NCI-H2227 (cell line): ENCODE results near the gene CD44.

ENCODE experiments used
- DNase-seq: peaks from one replicate; lab custom pipeline; 2025; ENCODE audit not compliant: unreplicated experiment; lab: John Stamatoyannopoulos, UW

Gene CD44

GRCh38 chr11:35173616-35174566 is 34.9 kb downstream of the CD44 start:
- DNase-seq: no peak

GRCh38 chr11:35174666-35175065 is 35.7 kb downstream of the CD44 start:
- no peak for DNase-seq

GRCh38 chr11:35177370-35177769 is 38.4 kb downstream of the CD44 start:
- no peak for DNase-seq

GRCh38 chr11:35178067-35178805 is 39.3 kb downstream of the CD44 start:
- DNase-seq: no peak

- DNase-seq: no peak
These were observed 39.9 kb downstream of the CD44 start for GRCh38 chr11:35178873-35179272.

GRCh38 chr11:35179466-35180135 is 40.6 kb downstream of the CD44 start:
- no peak for DNase-seq

- no peak for DNase-seq
These were observed 41.6 kb downstream of the CD44 start for GRCh38 chr11:35180317-35181233.

- no peak for DNase-seq
These were observed 43.5 kb downstream of the CD44 start for GRCh38 chr11:35182317-35182939.

GRCh38 chr11:35183326-35183925 is 44.5 kb downstream of the CD44 start:
- DNase-seq: no peak

- no peak for DNase-seq
These were observed 46.7 kb downstream of the CD44 start for GRCh38 chr11:35185696-35186095.

- DNase-seq: no peak
These were observed 49.0 kb downstream of the CD44 start for GRCh38 chr11:35187996-35188395.

GRCh38 chr11:35190804-35191348 is 51.9 kb downstream of the CD44 start:
- no peak for DNase-seq

GRCh38 chr11:35192347-35192746 is 53.4 kb downstream of the CD44 start:
- peak; percentile 48 for DNase-seq

- DNase-seq: no peak
These were observed 54.8 kb downstream of the CD44 start for GRCh38 chr11:35193767-35194166.

GRCh38 chr11:35197292-35197691 is 58.3 kb downstream of the CD44 start:
- DNase-seq: no peak

- DNase-seq: no peak
These were observed 61.9 kb downstream of the CD44 start for GRCh38 chr11:35200811-35201341.

GRCh38 chr11:35204614-35205013 is 65.6 kb downstream of the CD44 start:
- no peak for DNase-seq

GRCh38 chr11:35206616-35207015 is 67.6 kb downstream of the CD44 start:
- DNase-seq: no peak
